Measurements from ENCODE around the gene MIPEP. TPM values are rescaled to one million over a fixed set of nuclear protein-coding genes. Genes with fewer than 3 reads are reported as not detected.

MIPEP gene
- polyA plus RNA-seq, 2 of the 4 experiments (the other 2 are of a cell fraction): 21.6 to 32.8 TPM

- POLR2A ChIA-PET: no interaction called here
- no peak overlapping the region for H3K27ac ChIP-seq
- no peak overlapping the region for H3K4me2 ChIP-seq
- H3K9me3 ChIP-seq: no peaks in the 10 kb centered on the region
- ATAC-seq: no peak
- 3% methylated on average over 1 of the region's 1 CpG for WGBS (ENCODE audit: missing lambda C conversion rate)
- TF ChIP-seq RCOR1 (IDR thresholded peaks at IDR 0.05; ENCODE audit: low read depth, low read length) (no peak), MAFK (IDR thresholded peaks at IDR 0.05; ENCODE audit: partially characterized antibody) (peak; percentile 12), SMC3 (IDR thresholded peaks at IDR 0.05) (no peak), MAX (IDR thresholded peaks at IDR 0.05) (no peak)
- H3K4me3 ChIP-seq: no peak overlapping the region
- no peak for FAIRE-seq
- CTCF ChIA-PET: interaction anchor here (1.5 kb wide), 1 partner anchor 38 kb away, joined by 9 read pairs; no protein-coding TSS in a partner anchor
- H3K4me1 ChIP-seq: no peaks in the 10 kb centered on the region
- DNase-seq (ENCODE audit: low read depth in 1 of 2, low spot score in 1 of 2): no peak
These were observed 33.8 kb upstream of the MIPEP start for GRCh38 chr13:23923031-23923430.

GRCh38 chr13:23922005-23922932, 33.1 kb upstream of the MIPEP start:
- WGBS (ENCODE audit: missing lambda C conversion rate): 42% methylated on average over 5 of the region's 5 CpGs
- DNase-seq (ENCODE audit: low read depth in 1 of 2, low spot score in 1 of 2): no peak
- no peak for ATAC-seq
- ChIA-PET CTCF (interaction anchor here (0.5 to 1.5 kb wide), 4 partner anchors 38 to 647 kb away, joined by 3 to 9 read pairs (median 4); no protein-coding TSS in a partner anchor), POLR2A (no interaction called here)
- TF ChIP-seq HOXB13 (CRISPR knock-in tag; IDR thresholded peaks at IDR 0.05; ENCODE audit: low read depth): no peak
- no peak for TF ChIP-seq CTCF (IDR thresholded peaks at IDR 0.05)
- no peak for TF ChIP-seq TFCP2L1 (CRISPR knock-in tag; IDR thresholded peaks at IDR 0.05)
- no peak for TF ChIP-seq E2F6 (IDR thresholded peaks at IDR 0.05; ENCODE audit: borderline replicate concordance, low read depth)
- TF ChIP-seq ZC3H11A (IDR thresholded peaks at IDR 0.05): no peak
- no peak for TF ChIP-seq ZSCAN20 (CRISPR knock-in tag; IDR thresholded peaks at IDR 0.05)
- no peak for TF ChIP-seq CHD2 (IDR thresholded peaks at IDR 0.05; ENCODE audit: low read length, partially characterized antibody)
- no peak for TF ChIP-seq KDM5A (IDR thresholded peaks at IDR 0.05)
- Histone ChIP-seq H3K4me1 (no peaks in the 10 kb centered on the region), H3K4me2 (no peak overlapping the region), H3K27ac (no peak overlapping the region), H3K4me3 (no peak overlapping the region), H3K9me3 (no peaks in the 10 kb centered on the region)
- FAIRE-seq: no peak

GRCh38 chr13:23921451-23921888, 32.3 kb upstream of the MIPEP start:
- 3% methylated on average over 2 of the region's 2 CpGs for WGBS (ENCODE audit: missing lambda C conversion rate)
- TF ChIP-seq POLR2A (IDR thresholded peaks at IDR 0.05; ENCODE audit: low read length): no peak
- TF ChIP-seq ZFP36 (IDR thresholded peaks at IDR 0.05; ENCODE audit: borderline replicate concordance, partially characterized antibody): no peak
- no peak for TF ChIP-seq MYC (IDR thresholded peaks at IDR 0.05; ENCODE audit: borderline replicate concordance, low read length)
- TF ChIP-seq PHF8 (IDR thresholded peaks at IDR 0.05; ENCODE audit: borderline replicate concordance, low read depth): no peak
- no peak for TF ChIP-seq MAZ (IDR thresholded peaks at IDR 0.05; ENCODE audit: borderline replicate concordance, low read depth, low read length)
- 0 out of 3 replicates have a peak, but pooled peaks have one; percentile 35 for TF ChIP-seq SMC3 (IDR thresholded peaks at IDR 0.05)
- no peak for TF ChIP-seq NFE2L2 (conservative IDR thresholded peaks at IDR 0.05; ENCODE audit: low read length)
- no peak for TF ChIP-seq HES2 (IDR thresholded peaks at IDR 0.05)
- no peak for TF ChIP-seq FOSL2 (IDR thresholded peaks at IDR 0.05)
- TF ChIP-seq FOSL2 (CRISPR knock-in tag; IDR thresholded peaks at IDR 0.05): no peak
- TF ChIP-seq CTCF (IDR thresholded peaks at IDR 0.05): peak; percentile 51
- no peak for TF ChIP-seq RCOR1 (IDR thresholded peaks at IDR 0.05; ENCODE audit: low read depth, low read length)
- no peak for TF ChIP-seq MAX (IDR thresholded peaks at IDR 0.05)
- TF ChIP-seq RAD21 (conservative IDR thresholded peaks at IDR 0.05 in 1 of 2, IDR thresholded peaks at IDR 0.05 in 1 of 2): peak; percentile 58 to 60; a peak in 4 of 5 replicates
- ChIA-PET POLR2A (no interaction called here), CTCF (interaction anchor here (0.5 to 1.5 kb wide), 4 partner anchors 39 to 646 kb away, joined by 3 to 9 read pairs (median 4); no protein-coding TSS in a partner anchor)
- ATAC-seq (no peak), FAIRE-seq (no peak), DNase-seq (ENCODE audit: low read depth in 1 of 2, low spot score in 1 of 2) (peak in 1 of 2 experiments; percentile 16)
- Histone ChIP-seq H3K4me3 (no peak overlapping the region), H3K9me3 (no peaks in the 10 kb centered on the region), H3K27ac (no peak overlapping the region), H3K4me1 (no peaks in the 10 kb centered on the region), H3K4me2 (no peak overlapping the region)
